ENCODE results near the gene PTPRK.

The PTPRK gene

DNA sequence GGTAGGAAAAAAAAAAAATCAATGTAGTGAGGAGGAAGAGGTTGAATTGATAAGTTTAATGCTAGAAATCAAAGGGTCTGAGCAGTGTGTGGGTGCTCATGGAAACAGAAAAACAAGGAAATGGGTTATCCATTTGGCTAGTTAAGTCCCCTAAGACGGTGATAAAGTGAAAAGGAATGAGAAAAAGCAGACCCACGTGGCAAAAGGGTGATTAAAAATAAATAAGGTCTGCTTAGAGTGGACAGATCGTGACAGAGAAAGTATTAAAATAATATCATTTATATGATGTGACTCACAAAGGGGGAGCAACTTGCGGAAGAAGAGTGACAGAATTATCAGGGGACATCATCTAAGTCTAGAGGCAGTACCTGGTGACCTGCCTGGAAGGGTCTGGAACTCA is 367.8 kb downstream of the PTPRK start:
- no peak for DNase-seq (ENCODE audit: low read depth)
- no peak overlapping the region for H3K4me3 ChIP-seq (ENCODE audit: control insufficient read depth, low read depth, low read length)
- TF ChIP-seq CTCF (IDR thresholded peaks at IDR 0.05; ENCODE audit: control insufficient read depth, insufficient read depth, low read depth, low read length, missing control alignments), result no peak

- DNase-seq (ENCODE audit: low read depth), result no peak
- no peak for TF ChIP-seq CTCF (IDR thresholded peaks at IDR 0.05; ENCODE audit: control insufficient read depth, insufficient read depth, low read depth, low read length, missing control alignments)
- no peak overlapping the region for H3K4me3 ChIP-seq (ENCODE audit: control insufficient read depth, low read depth, low read length)
Observed at GRCh38 chr6:128150376-128150775, 370.0 kb downstream of the PTPRK start.

DNA sequence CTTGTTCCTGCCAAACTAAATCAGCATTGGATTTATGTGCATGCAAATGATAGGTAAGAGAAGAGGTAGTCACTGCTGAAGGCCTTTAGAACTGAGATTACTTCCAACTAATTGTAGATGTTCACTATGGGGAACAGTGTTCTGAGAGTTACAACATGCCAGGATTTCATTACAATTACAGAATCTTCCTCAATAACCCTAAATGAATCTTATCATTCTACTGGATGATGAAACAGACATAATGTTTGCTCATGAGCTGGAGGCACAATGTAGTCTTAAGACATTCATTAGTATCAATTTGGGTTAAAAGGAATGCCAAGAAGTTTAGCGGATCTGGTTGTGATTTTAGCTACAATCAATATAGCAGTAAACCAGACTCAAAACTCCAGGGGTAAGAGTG is 370.6 kb downstream of the PTPRK start:
- DNase-seq (ENCODE audit: low read depth), result no peak
- no peak for TF ChIP-seq CTCF (IDR thresholded peaks at IDR 0.05; ENCODE audit: control insufficient read depth, insufficient read depth, low read depth, low read length, missing control alignments)

DNA sequence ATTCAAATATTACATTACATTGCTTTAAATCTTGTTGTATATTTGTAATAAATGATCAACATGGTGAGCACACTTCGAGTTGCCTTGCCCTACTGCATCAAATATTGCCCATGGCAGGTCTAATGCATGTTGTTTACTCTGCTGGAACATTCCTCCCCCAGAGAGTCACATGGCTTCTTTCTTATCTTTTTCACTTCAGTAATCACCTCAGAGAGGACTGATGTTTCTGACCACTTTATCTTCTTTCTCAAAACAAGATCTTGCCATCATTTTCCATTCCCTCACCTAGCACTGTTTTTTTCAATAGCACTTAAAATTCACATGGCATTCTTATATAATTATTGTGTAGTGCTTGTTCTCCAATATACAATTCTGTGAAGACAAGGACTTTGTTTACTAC is 376.1 kb downstream of the PTPRK start:
- no peak for DNase-seq (ENCODE audit: low read depth)
- H3K4me3 ChIP-seq (ENCODE audit: control insufficient read depth, low read depth, low read length), result no peak overlapping the region
- TF ChIP-seq CTCF (IDR thresholded peaks at IDR 0.05; ENCODE audit: control insufficient read depth, insufficient read depth, low read depth, low read length, missing control alignments), result no peak

More for the DNA sequence above, 370.6 kb downstream of the PTPRK start:
- H3K4me3 ChIP-seq (ENCODE audit: control insufficient read depth, low read depth, low read length), result no peak overlapping the region

- TF ChIP-seq CTCF (IDR thresholded peaks at IDR 0.05; ENCODE audit: control insufficient read depth, insufficient read depth, low read depth, low read length, missing control alignments), result no peak
- H3K4me3 ChIP-seq (ENCODE audit: control insufficient read depth, low read depth, low read length), result no peak overlapping the region
- DNase-seq (ENCODE audit: low read depth), result no peak
Observed at GRCh38 chr6:128141932-128142331, 378.5 kb downstream of the PTPRK start.

- H3K4me3 ChIP-seq (ENCODE audit: control insufficient read depth, low read depth, low read length), result no peak overlapping the region
- no peak for DNase-seq (ENCODE audit: low read depth)
- no peak for TF ChIP-seq CTCF (IDR thresholded peaks at IDR 0.05; ENCODE audit: control insufficient read depth, insufficient read depth, low read depth, low read length, missing control alignments)
Observed at GRCh38 chr6:128139519-128139918, 380.9 kb downstream of the PTPRK start.

DNA sequence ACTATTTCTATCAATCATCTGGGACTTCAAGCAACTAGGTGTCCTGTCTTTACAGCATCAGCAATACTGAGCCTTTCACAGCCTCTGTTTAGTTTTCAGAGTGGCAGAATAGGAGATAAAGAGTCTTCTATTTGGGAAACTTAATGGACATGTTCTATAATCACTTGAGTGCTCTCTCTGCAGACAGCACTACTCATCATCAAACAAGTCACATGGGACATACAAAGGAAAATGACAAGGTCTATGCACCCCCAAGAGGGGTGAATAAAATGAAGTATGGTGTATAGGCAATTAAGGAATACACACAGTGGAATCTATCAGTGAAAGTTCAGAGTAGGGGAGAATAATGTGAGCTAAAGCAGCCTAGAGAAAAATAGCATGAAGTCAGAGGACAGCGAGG is 381.7 kb downstream of the PTPRK start:
- no peak overlapping the region for H3K4me3 ChIP-seq (ENCODE audit: control insufficient read depth, low read depth, low read length)
- no peak for TF ChIP-seq CTCF (IDR thresholded peaks at IDR 0.05; ENCODE audit: control insufficient read depth, insufficient read depth, low read depth, low read length, missing control alignments)
- DNase-seq (ENCODE audit: low read depth), result no peak
